Fibroblast of skin of left biceps (primary cell): Measurements from ENCODE around the gene IFFO2.

ENCODE experiments used
- DNase-seq, 2 experiments: peaks; one replicate each; pipeline ENCODE4 v3.0.0-alpha.2; 2013; ENCODE audit warnings: low read depth in 2 of 2

The IFFO2 gene

DNA sequence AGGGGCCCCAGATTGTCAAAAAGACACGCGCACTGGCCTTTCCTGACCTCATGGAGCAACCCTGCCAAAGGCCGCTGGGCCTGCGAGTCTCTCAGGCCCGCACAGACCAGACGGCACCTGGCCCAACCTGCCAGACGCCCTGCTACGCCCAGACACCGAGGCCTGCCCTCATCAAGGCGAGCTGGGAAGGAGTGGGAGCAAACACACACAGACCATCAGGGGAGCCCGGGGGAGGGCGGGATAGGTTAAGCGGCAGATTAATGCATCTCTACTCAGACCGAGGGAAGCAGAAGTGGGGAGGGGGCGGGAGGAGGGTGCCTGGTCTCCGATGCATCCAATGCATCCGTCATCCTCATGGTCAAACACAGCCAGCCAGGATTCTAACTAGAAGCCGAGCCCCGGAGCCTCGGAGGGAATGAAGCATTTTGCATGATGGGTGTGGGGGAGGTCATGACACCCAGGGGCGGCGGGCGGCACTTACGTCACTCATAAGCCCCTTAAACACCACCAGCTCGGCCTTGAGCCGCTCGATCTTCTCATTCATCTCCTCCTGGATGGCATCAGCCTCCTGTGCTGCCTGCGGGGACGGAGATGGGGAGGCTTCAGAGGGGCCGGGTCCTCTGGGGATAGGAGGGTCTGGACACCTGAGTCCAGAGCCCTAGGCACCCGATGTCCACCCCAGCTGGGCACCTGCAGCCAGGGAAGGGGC is 37.1 kb downstream of the IFFO2 start:
- DNase-seq: no peak

DNA sequence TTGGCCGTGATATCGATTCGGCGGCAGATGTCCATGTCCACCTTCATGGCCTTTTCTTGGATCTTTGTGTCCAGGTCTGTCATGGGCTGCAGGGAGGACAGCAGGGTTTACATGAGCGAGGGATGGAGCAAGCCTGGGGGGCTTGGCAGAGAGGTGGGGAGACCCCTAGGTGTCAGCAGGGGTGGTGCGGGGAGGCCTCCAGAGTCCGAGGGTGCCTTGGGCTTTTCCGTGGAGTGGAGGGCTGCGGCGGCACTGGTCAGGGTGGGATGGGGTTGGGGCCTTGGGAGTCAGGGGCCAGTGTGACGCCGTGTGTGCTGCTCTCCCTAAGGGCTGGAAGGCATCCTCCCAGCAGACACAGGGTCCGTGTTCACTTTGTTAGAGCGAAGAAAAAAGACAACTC is 38.1 kb downstream of the IFFO2 start:
- DNase-seq: no peak

DNA sequence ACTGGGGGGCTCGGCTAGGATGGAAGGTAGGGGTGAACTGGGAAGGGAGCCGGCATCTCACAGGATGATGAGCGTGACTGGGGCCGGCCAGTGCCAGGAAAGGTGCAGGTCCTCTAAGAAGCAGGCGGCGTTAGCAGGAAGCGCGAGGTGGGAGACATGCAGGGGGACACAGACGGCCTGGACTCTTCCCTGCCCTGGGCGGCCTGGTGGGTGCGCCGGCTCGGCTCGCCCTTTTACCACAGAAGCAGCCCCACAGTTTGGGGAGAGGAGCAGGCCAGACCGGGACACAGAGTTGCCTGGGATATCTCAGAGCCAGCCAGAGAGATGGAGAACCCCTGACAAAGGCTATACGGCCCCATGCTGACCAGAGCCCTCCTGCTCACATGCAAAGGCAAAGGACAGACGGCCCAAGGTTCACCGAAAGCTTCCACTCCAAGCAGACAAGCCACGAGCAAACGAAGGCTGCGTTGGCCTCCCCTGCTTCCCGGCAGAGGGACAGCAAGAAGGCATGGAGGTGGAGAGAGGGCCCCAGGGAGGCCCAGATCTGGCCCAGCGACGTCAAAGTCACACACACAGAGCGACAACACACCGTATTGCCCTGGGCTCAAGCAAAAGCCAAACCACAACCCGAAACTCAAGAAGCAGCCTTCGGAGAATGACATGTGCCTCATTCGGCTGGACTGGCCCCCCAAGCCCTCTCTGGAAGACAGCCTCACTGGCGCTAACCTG is 39.2 kb downstream of the IFFO2 start:
- no peak for DNase-seq

DNA sequence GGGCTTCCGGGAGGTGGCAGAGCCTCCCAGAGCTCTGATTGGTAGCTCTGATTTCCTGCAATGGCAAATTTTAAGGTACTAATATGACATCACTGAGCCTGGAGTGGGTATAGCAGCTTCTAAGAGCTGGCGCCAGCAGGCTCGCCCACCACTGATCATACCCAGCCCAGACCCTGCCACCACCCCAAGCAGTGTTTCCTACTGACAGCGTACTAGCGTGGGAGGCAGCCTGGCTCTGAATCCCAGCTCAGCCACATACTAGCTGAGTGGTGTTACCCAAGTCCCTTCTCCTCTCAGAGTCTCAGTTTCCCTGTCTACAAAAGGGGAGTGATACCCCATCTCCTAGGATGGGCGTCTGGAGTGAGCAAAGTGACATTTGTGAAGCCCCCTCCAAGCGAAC is 41.1 kb downstream of the IFFO2 start:
- DNase-seq: no peak

DNA sequence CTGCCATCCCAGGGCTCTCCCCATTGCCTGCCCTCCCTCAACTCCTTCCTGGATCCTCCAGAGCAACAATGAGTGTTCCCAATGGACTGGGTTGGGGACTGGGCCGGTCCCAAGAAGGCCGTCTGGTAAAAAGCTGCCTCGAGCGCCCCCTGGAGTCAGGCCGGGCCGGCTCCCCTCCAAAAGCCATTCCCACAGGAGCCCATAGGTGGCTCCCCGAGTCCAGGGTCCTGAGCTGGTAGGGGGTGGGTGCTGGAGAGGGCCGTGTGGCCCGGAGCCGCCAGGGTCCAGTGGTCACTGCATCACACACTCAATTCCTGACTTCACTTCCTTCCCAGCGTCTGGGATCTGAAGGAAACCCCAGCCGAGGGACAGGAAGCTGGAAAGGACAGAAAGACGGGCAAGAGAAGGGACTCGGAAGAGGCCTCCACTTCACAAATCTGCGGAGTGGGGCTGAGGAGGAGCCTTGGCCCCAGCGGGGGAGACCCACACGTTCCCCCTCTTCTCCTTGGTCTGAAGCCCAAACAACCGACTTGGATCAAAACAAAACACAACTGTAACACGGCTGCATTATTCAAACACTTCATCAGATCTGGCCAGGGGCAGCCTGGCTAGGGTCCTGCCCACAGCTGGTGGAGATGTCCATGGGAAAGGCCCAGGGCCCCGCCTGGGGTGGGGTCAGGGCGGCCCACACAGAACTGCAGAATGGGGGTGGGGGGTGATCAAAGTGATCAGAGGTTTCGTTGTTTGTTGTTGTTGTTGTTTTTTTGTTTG is 43.2 kb downstream of the IFFO2 start:
- DNase-seq: peak; percentile 29

DNA sequence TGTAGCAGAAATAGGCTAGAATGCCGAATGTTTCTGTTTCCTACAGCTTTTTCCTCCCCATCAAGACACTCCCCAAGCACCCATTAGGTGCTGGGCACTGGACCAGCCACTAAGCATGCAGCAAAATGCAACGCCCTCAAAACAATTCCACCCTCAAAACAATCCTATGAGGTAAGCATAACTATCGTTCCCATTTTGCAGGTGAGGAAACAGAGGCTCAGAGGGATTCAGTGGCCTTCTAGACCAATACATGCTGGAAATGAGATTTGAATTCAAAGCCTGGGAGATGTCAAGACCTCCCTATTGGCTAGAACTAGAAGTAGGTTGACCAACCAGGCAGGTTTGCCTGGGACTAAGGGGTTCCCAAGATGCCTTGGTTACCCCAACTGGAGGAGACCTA is 43.9 kb downstream of the IFFO2 start:
- DNase-seq: no peak

DNA sequence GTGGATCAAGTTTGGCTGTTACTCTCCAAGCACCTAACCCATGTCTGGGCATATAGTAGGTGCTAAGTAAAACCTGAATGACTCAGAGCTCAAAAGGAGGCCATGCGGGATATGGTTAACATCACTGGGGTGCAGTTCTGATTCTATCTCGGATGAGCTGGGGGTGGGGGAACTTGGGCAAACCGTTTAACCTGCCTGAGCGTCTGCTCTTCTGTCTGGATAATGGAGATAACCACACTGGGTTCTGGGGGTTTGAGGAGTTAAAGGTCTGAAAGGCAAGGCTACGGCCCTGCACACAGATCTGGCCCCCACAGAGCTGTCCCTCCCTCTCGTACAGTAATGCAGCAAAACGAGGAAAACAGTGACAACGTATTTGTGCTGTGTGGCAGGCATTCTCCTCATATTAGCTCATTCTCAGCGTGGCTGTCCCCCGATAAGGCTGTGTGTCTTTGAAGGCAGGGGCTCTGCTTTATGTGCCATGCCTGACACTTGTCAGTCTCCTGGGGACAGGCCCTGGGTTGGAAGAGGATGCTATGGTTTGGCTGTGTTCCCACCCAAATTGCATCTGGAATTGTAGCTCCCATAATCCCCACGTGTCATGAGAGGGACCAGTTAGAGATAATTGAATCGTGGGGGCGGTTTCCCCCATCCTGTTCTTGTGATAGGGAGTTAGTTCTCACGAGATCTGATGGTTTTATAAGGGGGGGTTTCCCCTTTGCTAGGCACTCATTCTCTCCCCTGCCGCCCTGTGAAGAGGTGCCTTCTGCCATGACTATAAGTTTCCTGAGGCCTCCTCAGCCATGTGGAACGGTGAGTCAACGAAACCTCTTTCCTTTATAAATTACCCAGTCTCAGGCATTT is 47.3 kb downstream of the IFFO2 start:
- no peak for DNase-seq

DNA sequence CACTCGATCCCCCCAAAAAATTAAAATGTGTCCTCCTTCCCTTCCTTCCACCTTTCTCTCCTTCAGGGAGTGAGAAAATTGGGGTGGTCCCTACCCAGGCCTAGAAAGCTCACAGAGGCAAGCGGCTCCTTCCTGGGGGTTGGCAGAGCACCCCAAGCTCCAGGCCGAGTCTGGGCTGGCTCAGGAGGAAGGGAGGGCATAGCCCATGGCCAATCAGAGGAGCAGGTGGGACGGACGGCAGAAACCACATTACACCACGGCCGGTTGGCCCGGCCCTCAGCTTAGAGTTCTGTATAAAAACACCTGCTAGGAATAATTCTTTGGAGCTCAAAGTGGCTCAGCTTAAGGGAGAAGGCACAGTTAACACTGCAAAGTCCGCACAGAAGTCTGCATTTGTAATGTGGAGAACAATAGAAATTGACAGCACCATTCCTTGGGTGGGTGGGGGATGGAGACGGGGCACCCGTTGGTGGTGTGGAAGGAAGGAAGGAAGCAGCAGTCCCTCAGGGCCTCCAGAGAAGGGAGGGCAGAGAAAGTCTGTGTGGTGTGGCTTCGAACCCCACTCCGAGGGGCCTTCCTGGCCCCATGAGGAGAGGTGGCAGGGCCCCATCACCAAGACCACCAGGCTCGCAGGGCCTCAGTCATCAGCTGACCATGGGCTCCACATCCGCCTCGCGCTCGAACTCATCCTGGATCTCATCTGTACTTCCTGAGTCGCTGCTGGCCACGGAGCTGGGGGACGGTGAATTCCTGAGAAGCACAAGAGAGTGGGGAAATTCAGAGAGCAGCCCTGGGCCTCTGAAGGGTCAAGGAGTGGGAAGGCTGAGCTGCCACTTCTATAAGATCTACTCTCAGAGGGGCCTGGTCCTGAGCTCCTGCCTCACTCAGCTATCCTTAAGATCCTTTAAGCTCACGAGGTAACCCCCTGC is 48.3 kb downstream of the IFFO2 start:
- DNase-seq: no peak

DNA sequence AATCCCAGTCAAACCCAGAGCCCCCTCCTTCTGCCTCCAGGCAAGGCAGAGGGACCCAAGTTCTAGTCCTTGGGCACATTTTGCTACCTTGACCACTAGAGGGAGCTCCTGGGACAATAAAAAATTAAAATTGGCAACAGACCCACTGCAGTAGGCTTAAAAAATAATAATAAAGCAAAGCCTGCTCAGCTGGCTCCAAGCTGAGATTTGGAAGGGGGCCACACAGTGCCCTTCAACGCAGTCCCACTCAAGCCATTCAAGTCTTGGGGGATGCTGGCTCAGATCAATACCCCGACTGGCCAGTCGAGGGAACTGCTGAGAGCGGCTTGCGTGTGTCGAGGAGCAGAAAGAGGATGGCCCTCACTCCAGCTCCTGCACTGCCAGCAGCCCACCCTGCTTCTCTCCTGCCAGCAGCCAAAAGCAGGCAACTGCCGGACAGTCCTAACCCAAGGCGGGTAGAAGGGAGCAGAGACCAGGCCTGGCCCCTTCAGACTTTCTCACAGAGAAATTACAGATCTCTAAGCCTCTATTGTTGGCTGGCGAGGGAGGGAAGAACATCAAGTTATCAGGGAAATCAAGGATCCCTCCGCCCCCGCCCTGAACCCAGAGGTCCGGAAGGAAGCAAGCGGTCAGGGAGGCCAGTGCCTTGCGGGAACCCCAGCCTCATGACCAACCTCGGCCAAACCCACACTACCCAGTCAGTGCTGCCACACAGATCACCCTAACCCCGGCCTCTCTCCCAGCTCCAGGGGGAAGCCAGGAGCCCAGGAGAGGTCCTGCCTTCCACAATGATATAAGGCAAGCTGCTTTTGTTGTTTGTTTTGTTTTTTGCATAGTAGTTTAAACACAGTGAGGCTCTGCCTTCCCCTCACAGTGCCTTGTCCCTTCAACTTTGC is 49.2 kb downstream of the IFFO2 start:
- no peak for DNase-seq

DNA sequence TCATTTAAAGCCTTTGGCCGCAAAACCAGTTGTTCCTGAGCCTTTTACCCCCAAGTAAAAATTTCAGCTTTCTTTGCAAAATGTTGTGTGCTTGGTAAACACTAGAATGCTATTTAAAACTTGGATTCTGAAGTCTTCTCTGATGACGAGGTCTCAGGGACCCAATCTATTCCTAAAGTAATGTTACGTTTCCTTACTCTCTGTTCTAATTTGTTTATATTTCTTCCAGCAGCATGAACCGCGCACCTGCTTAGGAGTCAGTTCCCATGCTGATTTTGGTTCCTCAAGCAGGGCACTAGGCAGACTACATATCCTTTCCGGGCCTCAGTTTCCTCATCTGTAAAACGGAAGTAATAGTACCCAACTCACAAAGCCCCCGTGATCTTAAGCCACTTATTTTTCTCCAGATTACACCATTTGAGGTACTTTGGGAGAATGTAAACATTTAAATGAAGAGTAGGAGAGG is 53.2 kb downstream of the IFFO2 start:
- DNase-seq: no peak

DNA sequence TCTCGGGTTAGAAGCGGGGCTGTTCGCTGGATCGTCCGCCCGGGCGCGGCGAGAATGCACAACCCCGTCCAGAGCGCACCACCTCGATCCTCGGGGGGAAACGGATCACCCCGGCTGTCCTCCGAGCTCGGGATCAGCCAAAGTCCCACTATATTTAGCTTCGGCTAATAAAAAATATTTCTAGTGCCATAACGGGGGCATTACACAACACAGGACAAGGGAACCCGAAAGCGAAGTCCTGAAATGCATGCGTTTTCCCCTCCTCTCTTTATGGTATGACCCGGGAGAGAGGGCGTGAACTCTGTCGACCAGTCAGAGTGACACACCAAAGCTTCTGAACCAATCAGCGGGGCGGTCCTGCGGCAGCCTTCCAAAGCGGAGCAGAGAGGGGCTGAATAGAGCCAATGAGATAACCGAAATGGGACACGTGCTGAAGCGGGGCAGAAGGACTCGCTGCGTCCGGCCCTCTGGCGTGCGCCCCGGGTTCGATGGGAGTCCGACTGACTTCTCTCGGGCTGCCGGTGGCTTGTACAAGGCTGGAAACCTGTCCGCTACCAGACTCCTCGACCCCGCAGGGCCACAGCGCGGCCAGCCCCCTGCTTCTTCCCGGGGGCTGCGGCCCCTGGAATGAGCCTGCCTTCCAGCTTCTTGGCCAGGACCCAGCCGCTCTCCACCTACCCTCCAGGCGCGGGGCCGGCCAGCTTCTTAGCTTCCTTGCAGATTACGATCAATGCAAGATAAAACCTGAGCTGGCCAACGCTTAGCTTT is 53.8 kb downstream of the IFFO2 start, which contains the start of gene ALDH4A1:
ALDH4A1 (minus strand) TSS at position 33 of the 768 bp plus-strand sequence; CDS start at position 1, 32 bp downstream.
- peak; percentile 96 for DNase-seq

DNA sequence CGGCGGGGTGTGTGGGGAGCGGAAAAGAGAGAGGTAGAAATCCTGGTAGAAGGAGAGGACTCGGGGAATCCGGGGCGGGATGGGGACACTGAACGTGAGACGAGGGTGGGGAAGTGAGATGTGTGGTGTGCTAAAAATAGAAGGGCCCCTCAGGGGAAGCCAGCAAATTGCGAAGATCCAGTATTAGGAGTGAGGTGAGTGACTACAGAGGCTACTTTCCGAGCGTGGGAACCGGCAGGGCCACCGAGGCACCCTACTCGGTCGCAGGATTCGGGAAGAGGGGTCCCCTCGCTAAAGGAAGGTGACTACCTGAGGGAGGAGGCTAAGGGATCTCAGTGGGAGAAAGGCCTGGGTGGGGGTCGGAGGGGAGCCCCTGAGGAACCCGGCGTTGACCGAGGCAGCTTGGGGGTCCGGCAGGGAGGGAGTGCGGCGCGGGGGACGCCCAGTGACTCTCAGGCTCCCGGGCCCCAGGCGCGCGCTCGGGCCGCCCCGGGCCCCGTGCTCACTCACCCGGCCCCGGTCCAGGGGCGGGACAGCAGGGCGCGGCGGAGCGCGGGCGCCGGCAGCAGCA is 54.4 kb downstream of the IFFO2 start:
- DNase-seq: no peak

DNA sequence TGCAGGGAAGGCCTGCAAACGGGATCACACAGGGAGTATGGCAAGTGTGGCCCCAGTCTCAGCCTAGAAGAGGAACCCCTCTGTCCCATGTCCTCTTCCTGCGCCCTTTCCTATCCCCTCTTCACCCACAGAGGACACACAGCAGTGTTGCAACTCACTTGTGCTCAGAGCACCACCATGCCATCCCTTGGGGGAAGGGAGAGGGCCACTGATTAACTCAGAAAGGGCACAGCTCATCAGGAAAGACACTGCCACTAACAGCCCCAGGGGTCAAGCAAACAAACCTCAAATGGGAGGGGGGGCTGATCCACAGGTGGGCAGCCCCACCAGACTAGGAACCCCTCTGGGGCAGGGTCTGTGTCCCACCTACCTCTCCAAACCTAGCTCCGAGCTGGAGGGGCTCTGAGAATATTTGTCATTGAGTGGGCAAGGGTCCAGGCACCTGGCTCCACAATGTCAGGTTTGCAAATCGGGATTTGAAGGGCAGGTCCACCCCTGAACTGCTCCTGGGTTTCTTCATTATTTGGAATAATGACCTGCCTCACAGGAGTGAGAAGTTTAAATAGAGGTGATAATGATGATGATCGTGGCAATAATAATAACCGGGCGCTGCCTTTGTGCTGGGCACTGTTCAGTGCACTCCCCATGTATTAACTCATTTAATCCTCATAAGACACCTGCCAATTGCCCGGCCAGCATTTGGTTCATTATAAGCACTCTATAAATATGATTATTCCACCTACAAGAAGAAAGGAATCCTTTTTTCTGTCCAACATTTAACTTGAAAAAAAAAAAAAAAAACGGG is 55.1 kb downstream of the IFFO2 start:
- DNase-seq: no peak

DNA sequence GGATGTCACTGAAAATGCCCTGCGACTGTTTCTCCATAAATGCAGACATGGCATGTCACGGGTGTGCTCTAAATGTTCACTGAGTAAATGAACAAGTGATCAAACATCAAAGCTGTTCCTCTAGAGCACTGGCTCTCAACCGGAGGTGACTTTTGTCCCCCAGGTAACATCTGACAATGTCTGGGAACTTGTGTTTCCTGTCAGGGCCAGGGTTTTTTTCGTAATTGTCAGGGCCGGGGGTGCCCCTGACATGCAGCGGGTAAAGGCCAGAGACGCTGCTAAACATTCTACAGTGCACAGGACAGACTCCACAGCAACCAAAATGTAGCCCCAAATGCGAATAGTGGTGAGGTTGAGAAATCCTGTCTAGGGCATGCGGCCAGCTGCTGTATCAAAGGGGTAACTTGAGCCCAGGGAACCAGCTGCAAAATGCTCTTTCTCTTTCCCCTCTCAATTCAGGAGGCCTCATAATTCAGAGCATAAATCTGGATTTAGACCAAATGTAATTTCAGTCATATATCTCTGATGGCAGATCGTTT is 56.1 kb downstream of the IFFO2 start:
- DNase-seq: no peak

DNA sequence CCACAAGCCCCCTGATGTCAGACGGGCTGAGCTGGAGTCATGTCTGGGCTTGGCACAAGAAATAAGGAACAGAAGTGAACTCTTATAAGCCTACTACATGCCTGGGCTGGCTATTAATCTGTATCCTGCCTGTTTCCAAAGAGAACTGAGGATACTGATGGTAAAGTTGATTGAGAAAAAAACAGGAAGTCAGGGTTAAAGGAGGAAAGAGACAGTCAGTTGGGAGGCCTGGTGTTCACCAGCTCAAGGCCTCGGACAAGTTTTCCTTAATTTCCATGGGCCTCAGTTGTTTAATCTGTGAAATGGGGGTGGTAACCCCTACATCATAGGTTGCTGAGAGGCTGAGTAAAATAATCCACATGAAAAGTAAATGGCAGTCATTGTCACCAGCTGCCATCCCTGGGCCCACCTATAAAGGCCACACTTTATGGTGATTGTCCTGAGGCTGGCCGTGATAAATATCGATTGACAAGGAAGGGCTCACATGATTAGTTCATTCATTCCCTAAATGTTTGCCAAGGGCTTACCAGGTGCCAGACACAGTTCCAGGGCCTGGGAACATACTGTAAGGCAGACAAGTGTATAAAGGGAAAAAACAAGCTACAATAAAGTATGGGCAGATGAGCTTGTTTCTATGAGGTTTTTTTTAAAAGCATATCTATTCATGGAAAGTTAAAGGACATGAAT is 57.0 kb downstream of the IFFO2 start:
- DNase-seq: no peak

DNA sequence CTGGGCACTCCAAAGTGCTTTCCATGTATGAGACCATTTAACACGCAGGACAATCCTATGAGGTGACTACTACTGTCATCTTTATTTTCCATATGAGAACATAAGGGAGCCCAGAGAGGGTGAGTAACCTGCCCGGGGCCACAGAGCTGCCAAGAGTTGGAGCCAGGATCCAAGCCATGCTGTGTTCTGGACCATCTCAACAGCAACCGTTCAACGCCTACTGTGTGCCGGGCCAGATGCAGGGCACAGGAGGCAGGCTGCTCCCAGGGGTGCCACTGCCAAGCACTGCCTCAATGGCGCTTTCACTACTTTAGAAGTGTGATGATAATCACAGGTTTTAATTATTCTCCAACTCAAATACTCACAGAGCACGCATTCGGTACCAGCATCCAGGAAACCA is 57.9 kb downstream of the IFFO2 start:
- DNase-seq: no peak

DNA sequence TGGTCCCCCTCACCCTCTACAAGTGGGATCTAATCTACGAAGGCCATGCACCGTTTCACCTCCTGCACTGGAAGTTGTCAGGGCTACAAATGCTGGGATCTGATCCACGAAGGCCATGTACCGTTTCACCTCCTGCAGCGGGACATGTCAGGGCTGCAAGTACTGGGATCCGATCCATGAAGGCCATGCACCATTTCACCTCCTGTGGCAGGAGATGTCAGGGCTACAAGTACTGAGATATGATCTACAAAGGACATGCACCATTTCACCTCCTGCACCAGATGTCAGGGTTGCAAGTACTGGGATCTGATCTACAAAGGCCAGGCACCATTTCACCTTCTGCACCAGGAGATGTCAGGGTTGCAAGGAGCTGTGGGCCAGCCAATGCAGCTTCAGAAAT is 61.2 kb downstream of the IFFO2 start:
- DNase-seq: no peak
